Astrocyte (in vitro differentiated cells and primary cell): ENCODE results near the gene ARMC7. TPM values are rescaled to one million over a fixed set of nuclear protein-coding genes. Genes with fewer than 3 reads are reported as not detected.

Experiments
- DNase-seq: peaks from one replicate; pipeline ENCODE4 v3.0.0-alpha.2; 2010; ENCODE audit warnings: low read depth
- FAIRE-seq: peaks from 2 replicates; lab custom pipeline; 2011; peaks lifted over from hg19 to GRCh38; lab: Jason Lieb, UNC
- H2AFZ ChIP-seq: 2 replicates; pipeline ENCODE4 v1.6.0; 2012; ENCODE audit warnings: low read depth, low read length, inconsistent platforms
- H3K27ac ChIP-seq: 2 replicates; pipeline ENCODE4 v1.5.1; 2011; ENCODE audit warnings: low read depth, low read length, inconsistent platforms
- H3K27me3 ChIP-seq: 2 replicates; pipeline ENCODE4 v1.6.0; 2011; ENCODE audit warnings: low read length, inconsistent platforms; ENCODE audit not compliant: insufficient read depth
- H3K36me3 ChIP-seq: 2 replicates; pipeline ENCODE4 v1.5.1; 2011; ENCODE audit warnings: low read length, inconsistent platforms; ENCODE audit not compliant: insufficient read depth
- H3K4me1 ChIP-seq: 2 replicates; pipeline ENCODE4 v1.5.1; 2011; ENCODE audit warnings: low read length, inconsistent platforms; ENCODE audit not compliant: insufficient read depth
- H3K4me2 ChIP-seq: 2 replicates; pipeline ENCODE4 v1.6.0; 2012; ENCODE audit warnings: low read length, inconsistent platforms
- H3K4me3 ChIP-seq: 2 replicates; pipeline ENCODE4 v1.5.1; 2011; ENCODE audit warnings: low read depth, mild to moderate bottlenecking, low read length, inconsistent platforms; ENCODE audit not compliant: insufficient read depth
- H3K79me2 ChIP-seq: 2 replicates; pipeline ENCODE4 v1.6.0; 2012; ENCODE audit warnings: mild to moderate bottlenecking, low read length, inconsistent platforms; ENCODE audit not compliant: insufficient read depth
- H3K9ac ChIP-seq: 2 replicates; pipeline ENCODE4 v1.6.0; 2012; ENCODE audit warnings: mild to moderate bottlenecking, low read length, inconsistent platforms
- H3K9me3 ChIP-seq: 2 replicates; pipeline ENCODE4 v1.5.1; 2012; ENCODE audit warnings: low read depth, mild to moderate bottlenecking, low read length, inconsistent platforms; ENCODE audit not compliant: insufficient read depth
- H4K20me1 ChIP-seq: 2 replicates; pipeline ENCODE4 v1.6.0; 2012; ENCODE audit warnings: low read length, inconsistent platforms; ENCODE audit not compliant: insufficient read depth
- H3K27ac Mint-ChIP-seq: one replicate; pipeline ENCODE4 v1.8.0; 2021; ENCODE audit warnings: mild to moderate bottlenecking, mixed read lengths; ENCODE audit not compliant: unreplicated experiment
- H3K27me3 Mint-ChIP-seq: one replicate; pipeline ENCODE4 v1.8.0; 2021; ENCODE audit warnings: low read depth, mixed read lengths; ENCODE audit not compliant: unreplicated experiment
- H3K36me3 Mint-ChIP-seq: one replicate; pipeline ENCODE4 v1.8.0; 2021; ENCODE audit warnings: low read depth, mixed read lengths; ENCODE audit not compliant: unreplicated experiment
- H3K4me1 Mint-ChIP-seq: one replicate; pipeline ENCODE4 v1.8.0; 2021; ENCODE audit warnings: low read depth, mixed read lengths; ENCODE audit not compliant: unreplicated experiment
- H3K4me3 Mint-ChIP-seq: one replicate; pipeline ENCODE4 v1.8.0; 2021; ENCODE audit warnings: mild to moderate bottlenecking, moderate library complexity, mixed read lengths; ENCODE audit not compliant: unreplicated experiment
- H3K9me3 Mint-ChIP-seq: one replicate; pipeline ENCODE4 v1.8.0; 2021; ENCODE audit warnings: mild to moderate bottlenecking, mixed read lengths; ENCODE audit not compliant: unreplicated experiment
- EZH2 ChIP-seq: IDR thresholded peaks from 2 replicates; pipeline ENCODE4 v1.6.1; 2012; ENCODE audit warnings: mild to moderate bottlenecking, low read length, inconsistent platforms; ENCODE audit not compliant: insufficient read depth
- total RNA-seq: library from RNA; stranded (reverse); gene quantifications from 2 replicates; pipeline ENCODE4 v1.2.1, GENCODE V29; 2021
- TF ChIP-seq, protein P1 (sequence below): IDR thresholded peaks from 2 replicates; pipeline ENCODE4 v1.5.1; 2011; ENCODE audit warnings: low read depth, mild to moderate bottlenecking, inconsistent platforms, low read length, moderate library complexity; ENCODE audit not compliant: insufficient read depth

Gene ARMC7
- total RNA-seq, 1 donor from 2014 or later: 11.9 TPM

DNA sequence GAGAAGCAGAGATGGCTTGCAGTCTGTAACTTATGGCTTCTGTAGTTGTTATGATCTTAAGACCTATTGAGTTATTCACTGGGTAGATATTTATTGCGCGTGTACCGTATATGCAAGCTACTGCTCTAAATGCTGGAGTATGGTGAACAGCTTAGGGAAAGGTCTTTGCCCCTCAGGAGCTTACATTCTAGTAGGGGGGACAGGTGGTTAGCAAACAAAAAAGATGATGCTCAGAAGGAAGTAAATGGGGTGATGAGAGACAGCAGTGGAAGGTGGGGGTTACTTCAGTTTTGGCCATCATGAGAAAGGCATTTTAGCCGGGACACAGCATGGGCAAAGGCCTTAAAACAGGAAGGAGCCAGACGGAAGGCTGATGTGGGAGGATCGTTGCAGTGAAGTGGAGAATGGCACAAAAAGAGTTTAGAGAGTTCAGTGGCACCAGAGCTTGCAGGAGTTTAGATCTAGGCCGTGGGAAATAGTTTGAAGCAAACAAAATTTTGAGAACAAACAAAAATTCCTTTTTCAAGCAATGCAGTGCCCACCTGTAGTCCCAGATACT, 2.1 kb downstream of the ARMC7 start:
- H3K4me1 Mint-ChIP-seq: peaks cover 9% of the 10 kb centered on the region

GRCh38 chr17:75113798-75114551, 4.2 kb downstream of the ARMC7 start:
- peak overlapping the region; percentile 76 for H3K9ac ChIP-seq
- peak; percentile 66 for DNase-seq

More for the DNA sequence above, 2.1 kb downstream of the ARMC7 start:
- peaks cover 26% of the 10 kb centered on the region for H3K4me1 ChIP-seq
- H3K79me2 ChIP-seq: peaks cover 7% of the 10 kb centered on the region
- H3K4me2 ChIP-seq: no peak overlapping the region
- H3K9me3 ChIP-seq: no peaks in the 10 kb centered on the region
- Mint-ChIP-seq H3K9me3 (peaks cover 2% of the 10 kb centered on the region), H3K36me3 (peaks cover 7% of the 10 kb centered on the region), H3K27ac (peak overlapping the region; percentile 80), H3K4me3 (peak overlapping the region; percentile 74), H3K27me3 (peaks cover 6% of the 10 kb centered on the region)
- DNase-seq (no peak), FAIRE-seq (no peak)
- H4K20me1 ChIP-seq: peaks cover 6% of the 10 kb centered on the region
- no peak overlapping the region for H3K4me3 ChIP-seq
- no peak overlapping the region for H3K27ac ChIP-seq
- H2AFZ ChIP-seq: no peak overlapping the region
- H3K36me3 ChIP-seq: no peaks in the 10 kb centered on the region
- peaks cover 3% of the 10 kb centered on the region for H3K27me3 ChIP-seq
- H3K9ac ChIP-seq: no peak overlapping the region
- TF ChIP-seq EZH2: no peak
- TF ChIP-seq, protein P1, sequence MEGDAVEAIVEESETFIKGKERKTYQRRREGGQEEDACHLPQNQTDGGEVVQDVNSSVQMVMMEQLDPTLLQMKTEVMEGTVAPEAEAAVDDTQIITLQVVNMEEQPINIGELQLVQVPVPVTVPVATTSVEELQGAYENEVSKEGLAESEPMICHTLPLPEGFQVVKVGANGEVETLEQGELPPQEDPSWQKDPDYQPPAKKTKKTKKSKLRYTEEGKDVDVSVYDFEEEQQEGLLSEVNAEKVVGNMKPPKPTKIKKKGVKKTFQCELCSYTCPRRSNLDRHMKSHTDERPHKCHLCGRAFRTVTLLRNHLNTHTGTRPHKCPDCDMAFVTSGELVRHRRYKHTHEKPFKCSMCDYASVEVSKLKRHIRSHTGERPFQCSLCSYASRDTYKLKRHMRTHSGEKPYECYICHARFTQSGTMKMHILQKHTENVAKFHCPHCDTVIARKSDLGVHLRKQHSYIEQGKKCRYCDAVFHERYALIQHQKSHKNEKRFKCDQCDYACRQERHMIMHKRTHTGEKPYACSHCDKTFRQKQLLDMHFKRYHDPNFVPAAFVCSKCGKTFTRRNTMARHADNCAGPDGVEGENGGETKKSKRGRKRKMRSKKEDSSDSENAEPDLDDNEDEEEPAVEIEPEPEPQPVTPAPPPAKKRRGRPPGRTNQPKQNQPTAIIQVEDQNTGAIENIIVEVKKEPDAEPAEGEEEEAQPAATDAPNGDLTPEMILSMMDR: no peak

More at GRCh38 chr17:75113798-75114551, 4.2 kb downstream of the ARMC7 start:
- Histone ChIP-seq H3K4me3 (peak overlapping the region; percentile 59), H3K27me3 (peaks cover under 1% of the 10 kb centered on the region), H4K20me1 (peaks cover 6% of the 10 kb centered on the region), H3K4me1 (peaks cover 24% of the 10 kb centered on the region), H3K79me2 (peaks cover 7% of the 10 kb centered on the region), H3K36me3 (no peaks in the 10 kb centered on the region), H3K27ac (peak overlapping the region; percentile 49), H2AFZ (peak overlapping the region; percentile 95), H3K9me3 (no peaks in the 10 kb centered on the region), H3K4me2 (peak overlapping the region; percentile 93)
- H3K36me3 Mint-ChIP-seq: peaks cover 7% of the 10 kb centered on the region
- FAIRE-seq: no peak
- H3K4me3 Mint-ChIP-seq: no peak overlapping the region
- H3K4me1 Mint-ChIP-seq: peaks cover 9% of the 10 kb centered on the region
- no peak for TF ChIP-seq EZH2
- TF ChIP-seq, protein P1: peak; percentile 85
- no peak overlapping the region for H3K27ac Mint-ChIP-seq
- no peaks in the 10 kb centered on the region for H3K27me3 Mint-ChIP-seq
- H3K9me3 Mint-ChIP-seq: peaks cover 2% of the 10 kb centered on the region
